T-cell (primary cell): Measurements from ENCODE around the gene HMOX2. TPM values are rescaled to one million over a fixed set of nuclear protein-coding genes. Genes with fewer than 3 reads are reported as not detected.
A peak's percentile ranks its signal among the peaks of the same experiment; 100 is the strongest.

Source experiments
- ATAC-seq, 4 experiments: fragments of 200-7000 bp in 3 of 4; fragments of 150-1000 bp in 1 of 4; cut with Tn5 transposase; replicated peaks in 1 of 4; 1 replicate in 3 of 4; 2 replicates in 1 of 4; pipeline ENCODE4 v1.10.0; 2021; ENCODE audit warnings: moderate library complexity in 3 of 4, mild to moderate bottlenecking in 2 of 4, moderate number of reproducible peaks in 1 of 4
- CTCF ChIA-PET, 2 donors: fragments of 300-600 bp; sonication (Branson Sonifier 250); formaldehyde crosslinking; loops; one replicate each; lab custom pipeline; 2022; ENCODE audit warnings: antibody characterized with exemption in 2 of 2; lab: Charles Lee
- POLR2A ChIA-PET, 2 donors: fragments of 300-600 bp; sonication (Branson Sonifier 250); formaldehyde crosslinking; loops; one replicate each; lab custom pipeline; 2022; ENCODE audit warnings: antibody characterized with exemption in 2 of 2; lab: Charles Lee
- DNase-seq, 35 experiments: peaks; one replicate each; pipeline versions ENCODE4 v3.0.0 to v3.0.0-alpha.2; 2013 to 2023
- H3K27ac ChIP-seq: one replicate; pipeline ENCODE4 v1.5.1; 2013; ENCODE audit warnings: low read length
- H3K27me3 ChIP-seq, 2 experiments: replicated peaks in 1 of 2; 1 replicate in 1 of 2; 2 replicates in 1 of 2; pipeline versions ENCODE4 v1.6.1 to v1.7.0; 2013; ENCODE audit warnings: low read length in 1 of 2, mixed read lengths in 1 of 2; ENCODE audit not compliant: control insufficient read depth in 2 of 2, insufficient read depth in 2 of 2; ENCODE audit errors: extremely low read depth in 1 of 2
- H3K36me3 ChIP-seq, 2 donors: 1 replicate in 1 of 2; 2 replicates in 1 of 2; pipeline versions ENCODE4 v1.6.1 to v1.7.0; 2013; ENCODE audit warnings: low read length in 1 of 2; ENCODE audit not compliant: control insufficient read depth in 2 of 2, insufficient read depth in 1 of 2; ENCODE audit errors: extremely low read depth in 1 of 2
- H3K4me1 ChIP-seq, 2 experiments: 1 replicate in 1 of 2; 2 replicates in 1 of 2; pipeline versions ENCODE4 v1.6.1 to v1.7.0; 2013; ENCODE audit warnings: low read length in 2 of 2, mixed read lengths in 1 of 2; ENCODE audit not compliant: insufficient read depth in 2 of 2, control insufficient read depth in 1 of 2; ENCODE audit errors: extremely low read depth in 1 of 2
- H3K4me3 ChIP-seq, 2 donors: 1 replicate in 1 of 2; 2 replicates in 1 of 2; pipeline versions ENCODE4 v1.5.1 to v1.7.0; 2013; ENCODE audit warnings: mild to moderate bottlenecking in 2 of 2, low read length in 1 of 2, moderate library complexity in 1 of 2; ENCODE audit not compliant: control insufficient read depth in 1 of 2; ENCODE audit errors: extremely low read depth in 1 of 2
- H3K9me3 ChIP-seq: 2 replicates; pipeline ENCODE4 v1.7.0; 2013
- H3K27ac Mint-ChIP-seq, 2 donors: one replicate each; pipeline ENCODE4 v1.8.0; 2020 to 2021; ENCODE audit warnings: mild to moderate bottlenecking in 2 of 2, mixed read lengths in 2 of 2
- H3K27me3 Mint-ChIP-seq, 2 donors: one replicate each; pipeline ENCODE4 v1.8.0; 2021 to 2022; ENCODE audit warnings: mixed read lengths in 2 of 2
- H3K36me3 Mint-ChIP-seq: one replicate; pipeline ENCODE4 v1.8.0; 2021; ENCODE audit warnings: mixed read lengths
- H3K4me1 Mint-ChIP-seq, 3 donors: one replicate each; pipeline ENCODE4 v1.8.0; 2020 to 2022; ENCODE audit warnings: mixed read lengths in 3 of 3, mild to moderate bottlenecking in 1 of 3
- H3K4me3 Mint-ChIP-seq, 3 donors: one replicate each; pipeline ENCODE4 v1.8.0; 2020 to 2022; ENCODE audit warnings: mild to moderate bottlenecking in 3 of 3, mixed read lengths in 3 of 3, moderate library complexity in 3 of 3
- H3K9me3 Mint-ChIP-seq, 3 donors: one replicate each; pipeline ENCODE4 v1.8.0; 2020 to 2022; ENCODE audit warnings: mixed read lengths in 3 of 3
- WGBS: methylation state at CpG from one replicate; pipeline ENCODE4 v1.1.5; 2013; ENCODE audit warnings: missing lambda C conversion rate; ENCODE audit not compliant: insufficient coverage; 5-methylcytosine and 5-hydroxymethylcytosine counted together
- total RNA-seq, 35 experiments: library from RNA in 6 of 35; stranded (reverse) in 6 of 35; fragments of 120-200 nt in 1 of 35; gene quantifications; one replicate each; pipeline versions ENCODE4 v1.2.1 to v1.2.4 and lab custom pipeline; 2013 to 2026

The HMOX2 gene
- total RNA-seq, 5 donors from 2014 or later (not counting 1 experiment from before 2014, with no cell fraction given) = 49.1 to 74.4 (median 70.5) TPM

- Histone ChIP-seq H3K27me3 (no peaks in the 10 kb centered on the region), H3K36me3 (peaks cover 12 to 49% of the 10 kb centered on the region in 2 donors), H3K4me1 (peaks cover 0 to 40% of the 10 kb centered on the region in 2 experiments), H3K4me3 (no peak overlapping the region), H3K27ac (no peak overlapping the region), H3K9me3 (no peaks in the 10 kb centered on the region)
- Mint-ChIP-seq H3K4me3 (no peak overlapping the region), H3K27ac (peak overlapping the region; percentile 34 to 72), H3K27me3 (no peaks in the 10 kb centered on the region), H3K36me3 (peaks cover 17% of the 10 kb centered on the region), H3K9me3 (no peaks in the 10 kb centered on the region), H3K4me1 (peaks cover 19 to 30% (median 25%) of the 10 kb centered on the region in 3 donors)
- POLR2A ChIA-PET = interaction anchor here in 1 of 2 donors (0.6 kb wide), 1 partner anchor 63 kb away, joined by 10 read pairs; no protein-coding TSS in a partner anchor
- ATAC-seq = no peak
- 83% methylated on average over 1 of the region's 5 CpGs for WGBS
- CTCF ChIA-PET = interaction anchor here in 1 of 2 donors (0.7 kb wide), 1 partner anchor 28 kb away, joined by 7 read pairs; no protein-coding TSS in a partner anchor
- no peak for DNase-seq
Observed at GRCh38 chr16:4460936-4461249, 15.3 kb upstream of the HMOX2 start.

- no peaks in the 10 kb centered on the region for H3K9me3 Mint-ChIP-seq
- H3K27me3 Mint-ChIP-seq = no peaks in the 10 kb centered on the region
- CTCF ChIA-PET = no interaction called here
Observed at GRCh38 chr16:4461250-4462085, 14.7 kb upstream of the HMOX2 start.

DNA sequence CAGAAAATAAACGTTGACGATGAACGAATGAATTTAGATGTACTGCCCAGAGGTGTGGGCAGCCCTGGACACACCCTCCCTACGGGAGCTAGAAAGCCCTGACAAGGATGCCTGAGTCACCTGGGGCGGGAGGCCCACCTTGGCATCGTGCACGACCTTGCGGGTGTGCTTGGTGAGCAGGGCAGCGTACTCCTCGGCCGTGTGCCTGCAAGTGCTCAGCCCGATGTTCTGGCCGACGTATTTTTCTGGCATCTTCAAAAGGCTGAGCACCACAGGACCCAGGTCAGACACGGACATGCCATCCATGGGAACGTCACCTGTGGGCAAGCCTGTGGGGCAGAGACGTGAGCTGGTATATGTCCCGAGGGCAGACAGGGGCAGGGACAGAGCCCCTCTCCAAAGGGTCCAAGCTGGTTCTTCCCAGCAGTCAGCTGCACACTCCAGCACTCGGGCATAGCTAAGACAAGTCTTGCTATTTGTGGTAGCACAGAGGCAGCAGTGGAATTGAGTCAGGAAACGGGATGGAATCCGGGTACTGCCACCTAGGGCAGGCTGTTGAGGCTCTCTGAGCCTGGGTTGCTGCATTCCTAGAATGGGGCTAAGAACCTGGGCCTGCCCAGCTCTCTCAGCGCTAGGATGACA lies 12.6 kb upstream of the HMOX2 start:
- ATAC-seq (no peak), DNase-seq (no peak)
- no peaks in the 10 kb centered on the region for H3K27me3 Mint-ChIP-seq
- WGBS = 94% methylated on average over 22 of the region's 22 CpGs
- H3K4me1 Mint-ChIP-seq = peaks cover 29 to 40% (median 35%) of the 10 kb centered on the region in 3 donors
- Histone ChIP-seq H3K27ac (no peak overlapping the region), H3K36me3 (peaks cover 18 to 48% of the 10 kb centered on the region in 2 donors), H3K4me3 (no peak overlapping the region), H3K4me1 (peaks cover 3 to 61% of the 10 kb centered on the region in 2 experiments), H3K27me3 (no peaks in the 10 kb centered on the region), H3K9me3 (no peaks in the 10 kb centered on the region)
- H3K27ac Mint-ChIP-seq = no peak overlapping the region
- H3K36me3 Mint-ChIP-seq = peaks cover 22% of the 10 kb centered on the region
- no peaks in the 10 kb centered on the region for H3K9me3 Mint-ChIP-seq
- ChIA-PET CTCF (no interaction called here), POLR2A (no interaction called here)
- no peak overlapping the region for H3K4me3 Mint-ChIP-seq

More at GRCh38 chr16:4461250-4462085, 14.7 kb upstream of the HMOX2 start:
- no peak for DNase-seq
- Histone ChIP-seq H3K9me3 (no peaks in the 10 kb centered on the region), H3K4me3 (no peak overlapping the region), H3K36me3 (peaks cover 14 to 44% of the 10 kb centered on the region in 2 donors), H3K27me3 (no peaks in the 10 kb centered on the region), H3K27ac (no peak overlapping the region), H3K4me1 (peaks cover 3 to 46% of the 10 kb centered on the region in 2 experiments)
- ATAC-seq = no peak
- H3K27ac Mint-ChIP-seq = peak overlapping the region; percentile 34 to 72
- H3K4me3 Mint-ChIP-seq = no peak overlapping the region
- H3K36me3 Mint-ChIP-seq = peaks cover 20% of the 10 kb centered on the region
- H3K4me1 Mint-ChIP-seq = peaks cover 24 to 35% (median 30%) of the 10 kb centered on the region in 3 donors
- POLR2A ChIA-PET = no interaction called here
- 94% methylated on average over 24 of the region's 27 CpGs for WGBS

DNA sequence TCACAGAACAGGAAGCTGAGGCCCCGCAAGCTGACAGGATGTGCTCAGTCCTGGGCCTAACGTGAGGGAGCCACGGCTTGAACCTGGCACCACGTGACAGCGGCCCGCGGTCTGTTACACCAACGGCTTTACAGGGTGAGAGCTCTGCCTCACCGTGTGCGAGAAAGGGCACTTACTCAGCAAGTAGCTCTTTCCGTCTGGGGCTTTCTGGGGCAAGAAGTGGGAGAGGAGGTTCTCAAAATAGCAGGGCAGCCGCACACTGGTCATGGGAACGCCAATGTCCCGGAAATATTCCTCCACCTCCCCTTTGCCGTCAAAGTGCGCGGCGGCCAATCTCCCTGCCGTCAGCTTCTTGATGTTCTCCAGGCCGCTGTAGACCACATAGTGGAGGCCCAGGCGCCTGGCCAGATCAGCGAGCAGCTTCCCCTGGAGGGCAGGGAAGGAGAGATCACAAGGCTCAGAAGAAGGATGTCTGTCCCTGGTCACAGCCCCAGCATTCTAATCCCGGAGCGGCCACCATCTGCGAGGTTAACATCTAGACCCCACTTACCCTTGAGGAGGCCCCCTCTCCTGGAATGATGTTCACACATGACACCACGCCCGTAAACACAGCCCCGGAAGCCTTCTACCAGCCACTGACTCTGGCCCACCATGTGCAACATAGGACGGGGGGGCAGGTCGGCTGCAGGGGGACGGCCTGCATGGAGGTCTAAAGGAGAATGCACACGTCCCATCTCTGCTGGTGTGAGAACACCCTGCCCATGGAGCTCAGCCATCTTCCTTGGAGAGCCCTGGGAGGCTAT lies 10.0 kb upstream of the HMOX2 start:
- no peaks in the 10 kb centered on the region for H3K9me3 Mint-ChIP-seq

DNA sequence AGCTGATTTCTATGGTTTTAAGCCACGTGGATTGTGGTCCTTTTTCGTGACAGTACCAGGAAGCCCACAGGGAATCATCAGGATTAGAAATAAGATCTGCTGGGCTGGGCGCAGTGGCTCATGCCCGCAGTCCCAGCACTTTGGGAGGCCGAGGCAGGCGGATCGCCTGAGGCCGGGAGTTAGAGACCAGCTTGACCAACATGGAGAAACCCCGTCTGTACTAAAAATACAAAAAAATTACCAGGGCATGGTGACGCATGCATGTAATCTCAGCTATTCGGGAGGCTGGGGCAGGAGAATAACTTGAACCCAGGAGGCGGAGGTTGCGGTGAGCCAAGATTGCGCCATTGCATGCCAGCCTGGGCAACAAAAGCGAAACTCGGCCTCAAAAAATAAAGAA lies 8.3 kb upstream of the HMOX2 start:
- peaks cover 29% of the 10 kb centered on the region for H3K36me3 Mint-ChIP-seq
- H3K27ac Mint-ChIP-seq = no peak overlapping the region
- no peak overlapping the region for H3K4me3 Mint-ChIP-seq
- WGBS = 99% methylated on average over 16 of the region's 16 CpGs
- H3K36me3 ChIP-seq = peaks cover 13 to 39% of the 10 kb centered on the region in 2 donors
- H3K27me3 ChIP-seq = no peaks in the 10 kb centered on the region
- no peaks in the 10 kb centered on the region for H3K27me3 Mint-ChIP-seq
- POLR2A ChIA-PET = interaction anchor here (0.6 to 0.7 kb wide), 2 partner anchors 31 to 266 kb away, joined by 3 read pairs; partner anchors contain the start of gene ANKS3 (in 1 of the 2)
- H3K27ac ChIP-seq = no peak overlapping the region
- H3K4me1 Mint-ChIP-seq = peaks cover 19 to 28% (median 25%) of the 10 kb centered on the region in 3 donors
- H3K9me3 ChIP-seq = no peaks in the 10 kb centered on the region
- H3K4me3 ChIP-seq = no peak overlapping the region
- H3K4me1 ChIP-seq = peaks cover 3 to 48% of the 10 kb centered on the region in 2 experiments
- ATAC-seq (no peak), DNase-seq (no peak)
- no peaks in the 10 kb centered on the region for H3K9me3 Mint-ChIP-seq
- CTCF ChIA-PET = no interaction called here

More for the DNA sequence above, 10.0 kb upstream of the HMOX2 start:
- ATAC-seq = peak; percentile 80 to 94 (median 84)
- no peaks in the 10 kb centered on the region for H3K27me3 ChIP-seq
- ChIA-PET CTCF (interaction anchor here in 1 of 2 donors (0.8 to 1.2 kb wide), 4 partner anchors 10 to 150 kb away, joined by 3 to 5 read pairs (median 4); partner anchors contain the start of gene HMOX2), POLR2A (interaction anchor here (0.5 to 1.0 kb wide), 3 partner anchors 39 to 770 kb away, joined by 3 to 4 read pairs (median 3); no protein-coding TSS in a partner anchor)
- H3K4me3 Mint-ChIP-seq = peak overlapping the region in 2 of 3 donors; percentile 38 to 47
- no peaks in the 10 kb centered on the region for H3K9me3 ChIP-seq
- H3K27ac ChIP-seq = peak overlapping the region; percentile 83
- no peaks in the 10 kb centered on the region for H3K27me3 Mint-ChIP-seq
- peak; percentile 30 to 84 (median 59) for DNase-seq
- no peak overlapping the region for H3K4me3 ChIP-seq
- 61% methylated on average over 14 of the region's 32 CpGs for WGBS
- H3K4me1 Mint-ChIP-seq = peaks cover 15 to 24% (median 20%) of the 10 kb centered on the region in 3 donors
- H3K4me1 ChIP-seq = peaks cover 3 to 48% of the 10 kb centered on the region in 2 experiments
- peak overlapping the region; percentile 84 to 86 for H3K27ac Mint-ChIP-seq
- H3K36me3 ChIP-seq = peaks cover 18 to 54% of the 10 kb centered on the region in 2 donors
- peaks cover 26% of the 10 kb centered on the region for H3K36me3 Mint-ChIP-seq
